H9 (cell line): ENCODE data around the gene SLC48A1. TPM values are rescaled to one million over a fixed set of nuclear protein-coding genes. Genes with fewer than 3 reads are reported as not detected.
A peak's percentile ranks its signal among the peaks of the same experiment; 100 is the strongest.

Experiments
- DNase-seq: peaks from one replicate; pipeline ENCODE4 v3.0.0-alpha.2; 2017
- H2AFZ ChIP-seq: one replicate; pipeline ENCODE4 v1.6.1; 2013; ENCODE audit warnings: mild to moderate bottlenecking, low read length, control low read depth, moderate library complexity
- H2AK5ac ChIP-seq: 2 replicates; pipeline ENCODE4 v1.6.1; 2013; ENCODE audit warnings: low read length, control low read depth, mixed read lengths; ENCODE audit not compliant: insufficient read length
- H2BK120ac ChIP-seq: one replicate; pipeline ENCODE4 v1.6.1; 2013; ENCODE audit warnings: low read depth, mild to moderate bottlenecking, low read length, control low read depth, inconsistent platforms; ENCODE audit not compliant: poor library complexity, severe bottlenecking
- H2BK12ac ChIP-seq: 2 replicates; pipeline ENCODE4 v1.6.1; 2013; ENCODE audit warnings: low read length, control low read depth, mixed read lengths, low read depth; ENCODE audit not compliant: insufficient read length
- H2BK15ac ChIP-seq: 2 replicates; pipeline ENCODE4 v1.6.1; 2013; ENCODE audit warnings: low read depth, low read length, control low read depth
- H2BK20ac ChIP-seq: one replicate; pipeline ENCODE4 v1.6.1; 2013; ENCODE audit warnings: low read depth, mild to moderate bottlenecking, low read length, control low read depth, inconsistent platforms; ENCODE audit not compliant: poor library complexity, severe bottlenecking
- H2BK5ac ChIP-seq: 2 replicates; pipeline ENCODE4 v1.6.1; 2013; ENCODE audit warnings: low read length, control low read depth, mixed read lengths; ENCODE audit not compliant: insufficient read length
- H3K14ac ChIP-seq: 2 replicates; pipeline ENCODE4 v1.6.1; 2013; ENCODE audit warnings: low read length, control low read depth; ENCODE audit not compliant: insufficient read depth
- H3K18ac ChIP-seq: 2 replicates; pipeline ENCODE4 v1.6.1; 2013; ENCODE audit warnings: low read depth, mild to moderate bottlenecking, mixed read lengths, low read length, control low read depth; ENCODE audit not compliant: insufficient read length
- H3K23ac ChIP-seq: 2 replicates; pipeline ENCODE4 v1.6.1; 2013; ENCODE audit warnings: low read length, control low read depth, mixed read lengths, low read depth; ENCODE audit not compliant: insufficient read length
- H3K23me2 ChIP-seq: 2 replicates; pipeline ENCODE4 v1.6.1; 2013; ENCODE audit warnings: low read depth, mild to moderate bottlenecking, mixed read lengths, low read length, control low read depth; ENCODE audit not compliant: insufficient read length, poor library complexity, severe bottlenecking
- H3K27ac ChIP-seq: 2 replicates; pipeline ENCODE4 v1.5.1; 2013; ENCODE audit warnings: low read length, control low read depth, mixed read lengths, low read depth; ENCODE audit not compliant: insufficient read length
- H3K27me3 ChIP-seq: 2 replicates; pipeline ENCODE4 v1.6.1; 2013; ENCODE audit warnings: low read length, control low read depth, inconsistent platforms; ENCODE audit not compliant: insufficient read depth
- H3K4ac ChIP-seq: 2 replicates; pipeline ENCODE4 v1.6.1; 2013; ENCODE audit warnings: low read depth, mild to moderate bottlenecking, control low read depth, inconsistent platforms, low read length, moderate library complexity
- H3K4me1 ChIP-seq: 2 replicates; pipeline ENCODE4 v1.6.1; 2013; ENCODE audit warnings: low read length, control low read depth, inconsistent platforms; ENCODE audit not compliant: insufficient read depth
- H3K4me2 ChIP-seq: 2 replicates; pipeline ENCODE4 v1.6.1; 2013; ENCODE audit warnings: low read length, control low read depth, mixed read lengths; ENCODE audit not compliant: insufficient read length, insufficient read depth
- H3K56ac ChIP-seq: 2 replicates; pipeline ENCODE4 v1.6.1; 2013; ENCODE audit warnings: low read depth, mild to moderate bottlenecking, mixed read lengths, low read length, control low read depth; ENCODE audit not compliant: insufficient read length
- H3K79me1 ChIP-seq: 2 replicates; pipeline ENCODE4 v1.6.1; 2013; ENCODE audit warnings: low read depth, mild to moderate bottlenecking, moderate library complexity, low read length, control low read depth, inconsistent platforms; ENCODE audit not compliant: insufficient read depth, poor library complexity, severe bottlenecking
- H3K79me2 ChIP-seq: 2 replicates; pipeline ENCODE4 v1.6.1; 2013; ENCODE audit warnings: low read length, control low read depth, inconsistent platforms; ENCODE audit not compliant: insufficient read depth
- H3K9ac ChIP-seq: 2 replicates; pipeline ENCODE4 v1.6.1; 2013; ENCODE audit warnings: low read length, control low read depth, mixed read lengths; ENCODE audit not compliant: insufficient read length; ENCODE audit errors: extremely low read depth
- H3K9me3 ChIP-seq: one replicate; pipeline ENCODE4 v1.6.1; 2013; ENCODE audit warnings: low read depth, low read length, inconsistent platforms; ENCODE audit not compliant: control insufficient read depth
- H3T11ph ChIP-seq: one replicate; pipeline ENCODE4 v1.6.1; 2013; ENCODE audit warnings: mild to moderate bottlenecking, low read length, control low read depth, inconsistent platforms
- H4K20me1 ChIP-seq: one replicate; pipeline ENCODE4 v1.6.1; 2013; ENCODE audit not compliant: control insufficient read depth, insufficient read length, insufficient read depth
- H4K5ac ChIP-seq: 2 replicates; pipeline ENCODE4 v1.6.1; 2013; ENCODE audit warnings: low read depth, mild to moderate bottlenecking, mixed read lengths, low read length, control low read depth; ENCODE audit not compliant: insufficient read length
- H4K8ac ChIP-seq: replicated peaks from 2 replicates; pipeline ENCODE4 v1.6.1; 2013; ENCODE audit warnings: low read length, control low read depth, mixed read lengths, low read depth; ENCODE audit not compliant: insufficient read length
- H4K91ac ChIP-seq: 2 replicates; pipeline ENCODE4 v1.6.1; 2013; ENCODE audit warnings: low read depth, mild to moderate bottlenecking, moderate library complexity, mixed read lengths, low read length, control low read depth; ENCODE audit not compliant: insufficient read length
- H3K27ac Mint-ChIP-seq, 3 experiments: 2 replicates in 2 of 3; 3 replicates in 1 of 3; pipeline ENCODE4 v1.8.0; 2020 to 2021; ENCODE audit warnings: mixed read lengths in 3 of 3, mild to moderate bottlenecking in 1 of 3, moderate library complexity in 1 of 3
- H3K27me3 Mint-ChIP-seq: 2 replicates; pipeline ENCODE4 v1.8.0; 2021; ENCODE audit warnings: low read depth, mild to moderate bottlenecking, moderate library complexity, mixed read lengths
- H3K36me3 Mint-ChIP-seq, 3 experiments: 2 replicates in 2 of 3; 3 replicates in 1 of 3; pipeline ENCODE4 v1.8.0; 2020 to 2021; ENCODE audit warnings: low read depth in 3 of 3, mixed read lengths in 3 of 3; ENCODE audit not compliant: insufficient read depth in 1 of 3
- H3K4me1 Mint-ChIP-seq, 2 experiments: 2 replicates each; pipeline ENCODE4 v1.8.0; 2020; ENCODE audit warnings: mixed read lengths in 2 of 2
- H3K4me3 Mint-ChIP-seq, 2 experiments: 2 replicates in 1 of 2; 3 replicates in 1 of 2; pipeline ENCODE4 v1.8.0; 2020 to 2021; ENCODE audit warnings: mild to moderate bottlenecking in 2 of 2, mixed read lengths in 2 of 2, moderate library complexity in 1 of 2
- H3K9me3 Mint-ChIP-seq, 2 experiments: 2 replicates in 1 of 2; 3 replicates in 1 of 2; pipeline ENCODE4 v1.8.0; 2020; ENCODE audit warnings: mild to moderate bottlenecking in 2 of 2, mixed read lengths in 2 of 2, moderate library complexity in 1 of 2
- CTCF ChIP-seq: fragments of 200-600 bp; sonication (generic); conservative IDR thresholded peaks from 3 replicates; pipeline ENCODE4 v1.8.0; 2021; ENCODE audit warnings: antibody characterized with exemption, mild to moderate bottlenecking
- WGBS: extraction: QIAGEN DNeasy Blood & Tissue Kit; methylation state at CpG from one replicate; pipeline ENCODE4 v1.1.7; 2013; ENCODE audit warnings: missing lambda C conversion rate, low lambda C conversion rate, mixed read lengths; ENCODE audit not compliant: insufficient read length; ENCODE audit errors: extremely low coverage; 5-methylcytosine and 5-hydroxymethylcytosine counted together
- total RNA-seq: library from RNA; stranded (reverse); gene quantifications from 2 replicates; pipeline ENCODE4 v1.2.1, GENCODE V29; 2021

SLC48A1 gene
- total RNA-seq, 1 experiment from 2014 or later: 10.6 TPM

GRCh38 chr12:47797441-47797840 lies 24.4 kb downstream of the SLC48A1 start:
- H3K14ac ChIP-seq: no peak overlapping the region
- H3K4me2 ChIP-seq: no peak overlapping the region
- no peak overlapping the region for H4K8ac ChIP-seq
- no peak overlapping the region for H2BK12ac ChIP-seq
- H3K18ac ChIP-seq: no peak overlapping the region
- H4K91ac ChIP-seq: no peak overlapping the region
- no peaks in the 10 kb centered on the region for H3K23me2 ChIP-seq
- no peak overlapping the region for H2AK5ac ChIP-seq
- H3T11ph ChIP-seq: no peak overlapping the region
- DNase-seq: peak; percentile 80
- H2AFZ ChIP-seq: no peak overlapping the region
- no peak overlapping the region for H3K4me3 Mint-ChIP-seq
- no peaks in the 10 kb centered on the region for H3K9me3 ChIP-seq
- H3K4me1 Mint-ChIP-seq: peaks cover 18 to 31% of the 10 kb centered on the region in 2 experiments
- H2BK15ac ChIP-seq: no peak overlapping the region
- no peak overlapping the region for H2BK5ac ChIP-seq
- no CpG with 5 or more reads among the region's 10 CpGs for WGBS
- H3K36me3 Mint-ChIP-seq: peaks cover 13 to 37% (median 32%) of the 10 kb centered on the region in 3 experiments; a peak in 6 of 7 replicates
- H4K20me1 ChIP-seq: peaks cover 2% of the 10 kb centered on the region
- no peaks in the 10 kb centered on the region for H3K27me3 ChIP-seq
- TF ChIP-seq CTCF: peak; percentile 65
- H3K27ac ChIP-seq: no peak overlapping the region
- H4K5ac ChIP-seq: no peak overlapping the region
- H3K9ac ChIP-seq: no peak overlapping the region
- H3K56ac ChIP-seq: no peak overlapping the region
- no peak overlapping the region for H2BK120ac ChIP-seq
- no peaks in the 10 kb centered on the region for H3K79me1 ChIP-seq
- H3K4me1 ChIP-seq: no peaks in the 10 kb centered on the region; the same call in 1 of the 2 replicates
- H2BK20ac ChIP-seq: no peak overlapping the region
- peaks cover 1% of the 10 kb centered on the region; the same call in 1 of the 2 replicates for H3K79me2 ChIP-seq
- peak overlapping the region in 1 of 3 experiments; percentile 85; a peak in 1 of 7 replicates for H3K27ac Mint-ChIP-seq
- H3K27me3 Mint-ChIP-seq: no peaks in the 10 kb centered on the region
- no peak overlapping the region for H3K23ac ChIP-seq
- H3K4ac ChIP-seq: no peak overlapping the region
- H3K9me3 Mint-ChIP-seq: no peaks in the 10 kb centered on the region; a peak in 1 of 5 replicates
